CD4-positive, alpha-beta T cell treated with Interleukin-10 for 1 hour (primary cell): ENCODE data around the gene NTSR1.
A peak's percentile ranks its signal among the peaks of the same experiment; 100 is the strongest.

Experiments
- DNase-seq: peaks from one replicate; pipeline ENCODE4 v3.0.0-alpha.2; 2020

The NTSR1 gene

GRCh38 chr20:62773845-62774714, 65.4 kb downstream of the NTSR1 start:
- no peak for DNase-seq

- no peak for DNase-seq
These were observed 66.1 kb downstream of the NTSR1 start for GRCh38 chr20:62774762-62775161.

GRCh38 chr20:62775206-62775605, 66.6 kb downstream of the NTSR1 start:
- no peak for DNase-seq

GRCh38 chr20:62776035-62776691, 67.5 kb downstream of the NTSR1 start:
- no peak for DNase-seq

GRCh38 chr20:62776692-62777527, 68.3 kb downstream of the NTSR1 start:
- peak; percentile 79 for DNase-seq

GRCh38 chr20:62777528-62777830, 68.8 kb downstream of the NTSR1 start:
- DNase-seq, result no peak

- DNase-seq, result no peak
These were observed 69.4 kb downstream of the NTSR1 start for GRCh38 chr20:62778058-62778457.

- no peak for DNase-seq
These were observed 70.2 kb downstream of the NTSR1 start for GRCh38 chr20:62778601-62779416.

- DNase-seq, result no peak
These were observed 70.7 kb downstream of the NTSR1 start for GRCh38 chr20:62779417-62779685.

- DNase-seq, result no peak
These were observed 71.6 kb downstream of the NTSR1 start for GRCh38 chr20:62780204-62780603.

GRCh38 chr20:62780696-62781095, 72.1 kb downstream of the NTSR1 start:
- no peak for DNase-seq

GRCh38 chr20:62782149-62782892, 73.7 kb downstream of the NTSR1 start:
- no peak for DNase-seq

- DNase-seq, result no peak
These were observed 74.2 kb downstream of the NTSR1 start for GRCh38 chr20:62782893-62783278.

GRCh38 chr20:62784497-62784896, 75.9 kb downstream of the NTSR1 start:
- no peak for DNase-seq

- no peak for DNase-seq
These were observed 76.8 kb downstream of the NTSR1 start for GRCh38 chr20:62785393-62785792.

GRCh38 chr20:62786157-62786556, 77.5 kb downstream of the NTSR1 start:
- no peak for DNase-seq

- no peak for DNase-seq
These were observed 78.7 kb downstream of the NTSR1 start for GRCh38 chr20:62787321-62787720.

GRCh38 chr20:62787866-62788265, 79.2 kb downstream of the NTSR1 start:
- DNase-seq, result no peak

GRCh38 chr20:62788607-62789006, 80.0 kb downstream of the NTSR1 start:
- DNase-seq, result no peak

- no peak for DNase-seq
These were observed 81.4 kb downstream of the NTSR1 start for GRCh38 chr20:62790075-62790474.

GRCh38 chr20:62791301-62792181, 82.9 kb downstream of the NTSR1 start:
- DNase-seq, result peak; percentile 82
